SIG-M5 treated with dmso at 0.1 percent for 504 hours (cell line): Measurements from ENCODE around the gene PYROXD2.
A peak's percentile ranks its signal among the peaks of the same experiment; 100 is the strongest.

Experiments used
- DNase-seq: peaks from one replicate; lab custom pipeline; 2025; ENCODE audit not compliant: unreplicated experiment; lab: John Stamatoyannopoulos, UW

The PYROXD2 gene

GRCh38 chr10:98414932-98415730, at the start of gene PYROXD2:
Gene PYROXD2, minus strand, starts transcription at chr10:98415182. Its CDS starts 47 bp downstream, at chr10:98415135.
- peak; percentile 42 for DNase-seq

- DNase-seq = no peak
These were observed 49.2 kb upstream of the PYROXD2 start for GRCh38 chr10:98463976-98464754.

DNA sequence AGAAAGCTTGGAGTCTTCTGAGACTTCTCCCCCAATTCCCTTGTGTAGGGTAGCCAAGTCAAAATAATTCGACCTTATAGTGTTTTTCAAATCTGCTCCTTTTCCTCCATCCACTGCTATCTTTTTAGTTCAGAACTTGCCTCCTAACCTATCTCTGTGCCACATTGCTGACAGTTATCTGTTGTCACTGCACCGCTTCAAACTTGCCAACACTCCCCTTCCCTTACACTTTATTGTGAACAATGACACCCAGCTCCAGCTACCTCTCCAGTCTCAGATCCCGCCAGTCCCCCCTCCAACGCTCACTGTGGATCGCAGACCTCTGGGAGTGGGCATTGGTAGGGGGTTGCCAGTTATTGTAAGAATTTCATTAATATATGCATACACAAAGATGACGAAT, 48.0 kb upstream of the PYROXD2 start:
- no peak for DNase-seq

GRCh38 chr10:98461500-98461842, 46.5 kb upstream of the PYROXD2 start:
- DNase-seq = no peak

DNA sequence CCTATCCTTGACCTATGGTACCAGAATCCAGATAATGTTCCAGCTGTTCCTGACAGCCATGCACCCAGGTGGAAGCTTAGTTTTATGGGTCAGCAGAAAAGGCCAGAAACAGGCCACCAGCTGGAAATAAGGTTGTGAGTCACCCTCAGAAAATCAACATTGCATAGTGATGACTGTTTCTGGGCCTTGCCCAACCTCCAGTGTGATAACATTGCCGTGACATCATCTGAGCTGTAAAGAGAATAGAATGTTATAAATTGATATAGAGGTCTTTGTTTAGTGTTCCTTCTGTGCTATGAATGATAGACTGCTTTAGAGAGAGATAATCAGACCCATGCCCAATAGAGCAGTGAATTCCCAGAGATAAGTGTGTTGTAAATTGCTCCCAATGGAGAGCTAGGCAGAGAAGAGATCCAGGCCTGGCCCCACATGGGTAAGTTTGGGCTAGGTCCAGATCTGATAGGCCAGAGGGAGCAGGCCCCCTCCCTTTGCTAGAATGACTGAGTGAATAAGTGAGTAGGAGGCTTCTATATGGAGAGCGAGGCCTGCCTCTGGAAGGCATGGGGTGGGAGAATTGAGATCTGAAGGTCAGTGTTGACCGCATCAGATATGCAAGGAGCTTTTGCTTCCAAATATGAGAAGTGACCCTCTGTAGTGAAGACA, 46.0 kb upstream of the PYROXD2 start:
- DNase-seq = peak; percentile 18

DNA sequence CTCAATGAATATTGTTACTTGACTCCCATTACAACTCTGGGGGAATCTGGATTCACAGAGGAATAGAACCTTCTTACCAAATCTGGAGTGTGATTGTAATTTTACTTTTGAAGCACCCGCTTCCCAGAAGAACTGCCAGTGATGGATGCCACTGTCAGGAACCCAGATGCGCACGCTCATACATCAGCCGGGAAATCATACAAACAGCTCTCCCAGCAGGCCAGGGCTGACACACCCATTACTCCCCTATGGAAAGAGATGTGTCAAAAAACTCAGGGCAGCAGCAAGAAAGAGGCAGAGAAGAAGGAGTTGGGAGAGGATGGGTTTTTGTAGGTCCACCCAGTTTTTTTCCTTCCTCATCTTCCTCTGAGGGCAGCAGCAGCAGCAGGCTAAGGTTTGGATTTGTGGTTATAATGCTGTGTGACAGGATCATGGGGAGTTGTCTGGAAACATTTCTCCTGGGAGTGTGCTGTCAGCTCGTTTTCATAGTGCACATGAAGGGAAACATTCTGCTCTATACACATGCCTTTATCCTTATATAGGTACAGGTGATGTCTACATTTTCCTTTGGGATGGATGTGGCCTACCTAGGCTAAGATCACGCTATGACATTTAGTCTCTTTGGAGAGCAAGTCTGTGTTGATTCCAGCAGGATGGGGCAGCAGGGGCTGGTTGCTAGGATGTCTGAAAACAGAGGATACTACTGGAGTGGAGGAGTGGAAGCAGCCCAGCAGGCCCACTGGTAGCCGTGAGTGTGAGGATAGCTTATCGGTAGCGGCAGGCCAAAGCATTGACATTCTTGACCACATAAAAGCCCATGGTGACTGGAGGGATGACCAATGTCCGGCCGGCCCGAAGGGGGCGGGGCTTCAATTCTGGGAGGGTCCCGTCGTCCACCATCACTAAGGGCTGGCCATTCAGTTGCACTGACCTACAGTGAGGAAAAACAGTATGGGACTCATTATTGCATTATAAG, 44.1 kb upstream of the PYROXD2 start:
- DNase-seq = no peak

GRCh38 chr10:98457721-98458120, 42.7 kb upstream of the PYROXD2 start:
- no peak for DNase-seq

DNA sequence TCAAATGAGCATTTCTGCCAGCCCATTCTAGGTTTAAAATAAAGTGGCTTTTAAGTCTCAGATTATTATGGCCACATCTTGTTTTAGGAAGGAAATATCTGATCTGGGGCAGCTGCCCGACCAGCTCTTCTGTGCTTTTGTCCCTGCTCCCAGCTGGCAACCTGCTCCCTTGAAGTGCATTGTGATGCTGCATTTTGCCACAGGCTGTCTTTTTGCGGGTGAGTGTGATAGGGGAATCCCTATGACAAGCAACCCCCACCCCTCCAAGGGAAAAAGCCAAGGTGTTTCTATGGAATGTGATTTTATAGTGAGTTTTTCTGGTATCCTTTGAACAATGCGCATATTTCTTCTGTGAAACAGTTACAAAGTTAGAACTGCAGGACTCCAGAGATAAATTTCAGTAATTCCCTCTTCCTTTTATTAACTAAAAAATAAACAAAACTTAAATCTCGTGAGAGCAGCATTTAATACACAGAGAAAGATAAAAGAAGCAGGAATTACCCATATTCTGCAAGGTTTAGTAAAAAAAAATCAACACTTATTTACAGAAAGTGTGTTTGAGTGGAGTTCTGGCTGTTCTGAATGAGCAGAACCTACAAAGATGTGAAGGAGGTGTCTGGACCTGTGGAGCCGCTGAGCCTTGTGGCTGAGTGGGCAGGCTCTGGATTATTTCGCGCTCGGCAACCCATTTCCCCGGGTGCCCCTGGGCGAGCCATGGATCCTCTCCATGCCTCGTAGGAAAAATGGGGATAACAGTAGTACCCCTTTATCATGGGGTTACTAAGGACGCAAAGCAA, 41.9 kb upstream of the PYROXD2 start:
- no peak for DNase-seq

DNA sequence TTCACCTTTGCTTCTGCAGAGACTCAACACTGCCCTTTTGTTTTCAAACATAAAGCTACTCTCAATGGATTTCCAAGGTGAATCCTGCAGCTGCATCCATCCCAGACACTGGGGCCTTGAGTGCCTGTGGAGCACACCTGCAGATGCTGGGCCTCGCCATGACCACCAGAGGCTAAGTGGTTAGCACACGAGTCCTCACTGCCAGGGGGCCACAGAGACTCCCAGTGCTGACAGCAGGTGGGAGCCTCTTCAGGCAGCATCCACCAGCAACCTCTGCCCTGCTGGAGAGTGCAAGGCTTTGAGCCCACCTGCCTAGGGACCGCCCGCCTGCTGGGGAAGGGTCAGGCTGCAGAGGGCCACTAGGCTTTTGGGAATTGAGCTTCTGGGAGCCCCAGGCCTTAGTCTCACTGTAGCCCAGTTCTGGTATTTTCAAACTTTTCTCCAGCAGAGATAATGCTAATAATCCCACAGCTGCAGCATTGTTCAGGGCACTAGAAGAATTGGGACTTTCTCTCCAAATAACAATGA, 41.1 kb upstream of the PYROXD2 start:
- no peak for DNase-seq

DNA sequence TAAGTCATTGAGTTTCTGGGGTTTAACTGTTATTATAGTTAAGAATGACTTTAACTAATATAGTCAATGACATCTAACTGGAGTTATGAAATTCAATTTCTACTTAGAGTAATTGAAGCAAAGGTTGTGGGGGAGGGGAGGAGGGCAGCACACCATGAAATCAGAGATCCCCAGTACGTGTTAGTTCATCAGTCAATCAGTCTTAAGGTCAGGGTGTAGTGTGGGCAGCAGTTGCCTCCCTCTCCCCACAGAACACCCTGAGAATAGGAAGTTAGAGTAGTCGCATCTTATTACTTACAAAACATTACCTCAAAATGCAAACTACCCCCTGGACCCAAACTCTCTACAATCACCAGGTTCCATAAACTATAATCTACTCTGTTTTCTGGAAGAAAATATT, 38.7 kb upstream of the PYROXD2 start:
- no peak for DNase-seq

DNA sequence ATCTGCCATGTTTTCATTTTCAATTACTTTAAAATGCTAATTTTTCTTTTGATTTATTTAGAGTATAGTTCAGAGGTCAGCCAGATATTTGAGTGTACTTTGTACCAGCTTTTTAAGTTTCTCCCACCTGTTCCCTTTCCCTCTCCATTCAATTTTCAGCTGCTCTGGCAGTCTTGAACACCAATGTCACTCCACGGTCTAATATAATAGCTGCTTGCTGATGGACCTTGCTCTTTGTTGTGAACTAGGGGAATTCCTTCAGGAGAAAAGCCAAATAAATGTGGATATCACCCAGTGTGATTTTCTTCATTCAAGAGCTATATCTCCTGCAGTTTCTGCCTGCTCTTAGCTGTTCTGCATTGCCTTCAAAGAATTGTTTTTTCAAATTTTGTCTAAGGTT, 35.6 kb upstream of the PYROXD2 start:
- no peak for DNase-seq

- no peak for DNase-seq
These were observed 34.3 kb upstream of the PYROXD2 start for GRCh38 chr10:98449287-98449686.

GRCh38 chr10:98446661-98447221, 31.8 kb upstream of the PYROXD2 start, which contains the start of gene HPS1:
Gene HPS1, minus strand, starts transcription at chr10:98446935. Its CDS starts 3,695 bp downstream, at chr10:98443240.
- DNase-seq = peak; percentile 56

DNA sequence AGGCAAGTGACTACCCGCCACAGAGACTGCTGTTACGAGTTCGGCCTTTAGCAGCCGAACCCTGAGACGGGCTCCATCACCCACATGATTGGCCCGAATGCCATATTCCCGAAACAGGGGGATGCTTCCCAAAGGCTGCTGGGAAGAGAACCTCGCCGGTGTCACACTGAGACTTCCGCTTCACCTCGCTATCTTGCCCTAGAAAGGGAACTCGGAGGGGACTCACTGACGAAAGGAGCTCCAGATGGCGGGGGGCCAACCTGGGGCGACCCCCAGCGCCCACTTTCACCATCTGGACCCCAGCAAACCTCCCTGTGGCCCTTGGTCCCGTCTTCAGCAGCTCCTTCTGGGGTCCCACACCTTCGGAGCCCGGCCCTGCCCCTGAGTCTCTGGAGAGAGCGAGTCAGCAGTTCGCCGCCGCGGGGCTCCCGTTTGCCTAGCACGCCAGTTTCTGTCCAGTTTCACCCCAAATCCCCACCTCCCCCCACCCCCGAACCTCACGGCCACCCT, 31.2 kb upstream of the PYROXD2 start:
- peak; percentile 30 for DNase-seq

GRCh38 chr10:98445200-98445812, 30.3 kb upstream of the PYROXD2 start:
- DNase-seq = no peak

DNA sequence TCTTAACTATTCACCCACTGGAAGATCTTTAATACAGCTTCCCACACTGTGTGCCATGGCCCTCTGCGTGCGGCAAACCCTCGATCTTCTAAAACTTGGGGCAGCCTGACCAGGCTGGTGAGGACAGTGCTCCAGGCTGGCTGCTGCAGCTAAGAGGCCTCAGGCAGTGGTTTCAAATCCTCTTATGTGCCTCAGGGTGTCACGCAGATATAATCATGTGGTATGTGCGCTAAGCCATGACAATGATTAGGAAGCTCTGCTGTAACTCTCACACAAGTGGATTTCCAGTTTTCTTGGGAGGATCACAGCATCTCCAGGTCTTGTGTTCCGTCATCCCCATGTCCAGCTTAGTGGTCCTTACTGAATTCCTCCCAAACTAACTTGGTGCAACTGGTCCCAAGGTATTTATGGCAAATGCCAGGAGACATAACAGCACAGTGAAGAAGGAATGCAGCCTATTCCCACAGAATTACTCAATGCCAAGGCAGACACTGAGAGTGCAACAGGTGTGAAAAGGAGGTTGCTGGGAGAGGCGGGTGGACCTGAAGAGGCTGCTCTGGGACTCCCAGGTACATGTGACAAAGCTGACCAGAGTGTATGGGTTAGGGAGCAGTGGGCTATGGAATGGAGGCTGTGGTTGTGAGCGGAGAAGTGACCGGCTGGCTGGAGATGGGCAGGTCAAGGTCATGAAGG, 29.5 kb upstream of the PYROXD2 start:
- DNase-seq = no peak

GRCh38 chr10:98438715-98439114, 23.7 kb upstream of the PYROXD2 start:
- DNase-seq = no peak

- DNase-seq = no peak
These were observed 21.7 kb upstream of the PYROXD2 start for GRCh38 chr10:98436704-98437103.
